Peyer's patch (tissue), 4 donors: ENCODE measurements around the gene KCTD11. TPM values are rescaled to one million over a fixed set of nuclear protein-coding genes. Genes with fewer than 3 reads are reported as not detected.

ENCODE experiments used
- DNase-seq, 3 donors: peaks; one replicate each; pipeline ENCODE4 v3.0.0-alpha.2; 2017 to 2019
- H3K27ac ChIP-seq, 4 donors: fragments of 200-600 bp; sonication (generic); one replicate each; pipeline ENCODE4 v1.5.1; 2016 to 2019
- H3K27me3 ChIP-seq, 2 donors: fragments of 200-600 bp; sonication (generic); one replicate each; pipeline ENCODE4 v1.5.1; 2019
- H3K36me3 ChIP-seq, 3 donors: fragments of 200-600 bp; sonication (generic); one replicate each; pipeline ENCODE4 v1.5.1; 2016 to 2019
- H3K4me1 ChIP-seq, 4 donors: fragments of 200-600 bp; sonication (generic); one replicate each; pipeline ENCODE4 v1.5.1; 2016 to 2019
- H3K4me3 ChIP-seq, 4 donors: fragments of 200-600 bp; sonication (generic); 1 replicate in 3 of 4; 2 replicates in 1 of 4; pipeline ENCODE4 v1.5.1; 2016 to 2019; ENCODE audit warnings: mild to moderate bottlenecking in 1 of 4
- H3K9me3 ChIP-seq, 4 donors: fragments of 200-600 bp; sonication (generic); one replicate each; pipeline ENCODE4 v1.5.1; 2016 to 2019; ENCODE audit warnings: mild to moderate bottlenecking in 1 of 4
- POLR2A ChIP-seq, 2 donors: fragments of 450-650 bp; IDR thresholded peaks; one replicate each; pipeline ENCODE4 v1.5.1; 2017; ENCODE audit warnings: antibody characterized with exemption in 2 of 2, mild to moderate bottlenecking in 2 of 2, moderate library complexity in 2 of 2
- total RNA-seq, 4 donors: library from RNA; depleted of rRNA; stranded (reverse); fragments of >200 nt; gene quantifications; one replicate each; pipeline ENCODE4 v1.1.0, GENCODE V29; 2016
- TF ChIP-seq, protein P1 (sequence below), 6 experiments: fragments of 450-650 bp in 4 of 6; fragments of 200-600 bp in 2 of 6; sonication (generic) in 1 of 6; IDR thresholded peaks; one replicate each; pipeline ENCODE4 v1.5.1; 2017 to 2019; ENCODE audit warnings: antibody characterized with exemption in 6 of 6, mild to moderate bottlenecking in 3 of 6, moderate library complexity in 1 of 6

KCTD11 gene
- total RNA-seq, 4 donors from 2014 or later = 2.5 to 8.9 (median 7.1) TPM

GRCh38 chr17:7380855-7381683 lies 29.1 kb downstream of the KCTD11 start, which contains the start of gene TNK1:
TNK1 (plus strand) TSS chr17:7381089; CDS start chr17:7382927, 1,838 bp downstream.
- Histone ChIP-seq H3K36me3 (peaks cover 0 to 3% (median 0%) of the 10 kb centered on the region in 3 donors), H3K27me3 (no peaks in the 10 kb centered on the region), H3K4me3 (peak within 1 kb of the TSS; percentile 24 to 73 (median 50)), H3K4me1 (peaks cover 0 to 17% (median 7%) of the 10 kb centered on the region in 4 donors), H3K27ac (peak within 1 kb of the TSS; percentile 55 to 82 (median 70)), H3K9me3 (no peaks in the 10 kb centered on the region)
- peak in 2 of 3 donors; percentile 85 to 89 for DNase-seq
- TF ChIP-seq POLR2A (IDR thresholded peaks at IDR 0.05) = peak; percentile 79 to 88
- TF ChIP-seq, protein P1, sequence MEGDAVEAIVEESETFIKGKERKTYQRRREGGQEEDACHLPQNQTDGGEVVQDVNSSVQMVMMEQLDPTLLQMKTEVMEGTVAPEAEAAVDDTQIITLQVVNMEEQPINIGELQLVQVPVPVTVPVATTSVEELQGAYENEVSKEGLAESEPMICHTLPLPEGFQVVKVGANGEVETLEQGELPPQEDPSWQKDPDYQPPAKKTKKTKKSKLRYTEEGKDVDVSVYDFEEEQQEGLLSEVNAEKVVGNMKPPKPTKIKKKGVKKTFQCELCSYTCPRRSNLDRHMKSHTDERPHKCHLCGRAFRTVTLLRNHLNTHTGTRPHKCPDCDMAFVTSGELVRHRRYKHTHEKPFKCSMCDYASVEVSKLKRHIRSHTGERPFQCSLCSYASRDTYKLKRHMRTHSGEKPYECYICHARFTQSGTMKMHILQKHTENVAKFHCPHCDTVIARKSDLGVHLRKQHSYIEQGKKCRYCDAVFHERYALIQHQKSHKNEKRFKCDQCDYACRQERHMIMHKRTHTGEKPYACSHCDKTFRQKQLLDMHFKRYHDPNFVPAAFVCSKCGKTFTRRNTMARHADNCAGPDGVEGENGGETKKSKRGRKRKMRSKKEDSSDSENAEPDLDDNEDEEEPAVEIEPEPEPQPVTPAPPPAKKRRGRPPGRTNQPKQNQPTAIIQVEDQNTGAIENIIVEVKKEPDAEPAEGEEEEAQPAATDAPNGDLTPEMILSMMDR (IDR thresholded peaks at IDR 0.05) = peak in 2 of 6 experiments; percentile 11 to 15

- DNase-seq = no peak
- no peak overlapping the region for H3K4me3 ChIP-seq
- H3K4me1 ChIP-seq = peaks cover 0 to 17% (median 7%) of the 10 kb centered on the region in 4 donors
- H3K36me3 ChIP-seq = peaks cover 0 to 13% (median 0%) of the 10 kb centered on the region in 3 donors
- no peak overlapping the region for H3K27ac ChIP-seq
- H3K9me3 ChIP-seq = no peaks in the 10 kb centered on the region
- no peaks in the 10 kb centered on the region for H3K27me3 ChIP-seq
- TF ChIP-seq, protein P1 (IDR thresholded peaks at IDR 0.05) = no peak
- no peak for TF ChIP-seq POLR2A (IDR thresholded peaks at IDR 0.05)
These were observed 30.9 kb downstream of the KCTD11 start for GRCh38 chr17:7382901-7383300.

DNA sequence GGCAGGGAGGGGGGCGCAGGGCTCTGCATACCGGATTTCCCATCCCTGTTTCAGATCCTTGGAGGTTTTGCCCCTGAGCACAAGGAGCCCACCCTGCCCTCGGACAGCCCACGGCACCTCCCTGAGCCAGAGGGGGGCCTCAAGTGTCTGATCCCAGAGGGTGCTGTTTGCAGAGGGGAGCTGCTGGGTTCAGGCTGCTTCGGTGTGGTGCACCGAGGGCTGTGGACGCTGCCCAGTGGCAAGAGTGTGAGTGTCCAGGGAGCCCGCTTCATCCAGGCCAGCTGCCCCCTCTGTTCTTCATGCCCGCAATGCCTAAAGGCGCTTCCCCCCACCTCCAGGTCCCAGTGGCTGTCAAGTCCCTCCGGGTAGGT lies 31.4 kb downstream of the KCTD11 start:
- H3K4me1 ChIP-seq = peaks cover 0 to 17% (median 7%) of the 10 kb centered on the region in 4 donors
- peak overlapping the region in 3 of 4 donors; percentile 46 to 61 (median 49) for H3K4me3 ChIP-seq
- H3K36me3 ChIP-seq = peaks cover 0 to 17% (median 0%) of the 10 kb centered on the region in 3 donors
- no peak for TF ChIP-seq POLR2A (IDR thresholded peaks at IDR 0.05)
- TF ChIP-seq, protein P1 (IDR thresholded peaks at IDR 0.05) = no peak
- H3K27me3 ChIP-seq = no peaks in the 10 kb centered on the region
- no peak for DNase-seq
- H3K27ac ChIP-seq = peak overlapping the region in 1 of 4 donors; percentile 87
- no peaks in the 10 kb centered on the region for H3K9me3 ChIP-seq

GRCh38 chr17:7383742-7384488 lies 32.0 kb downstream of the KCTD11 start:
- peak overlapping the region; percentile 61 to 87 (median 74) for H3K27ac ChIP-seq
- H3K27me3 ChIP-seq = no peaks in the 10 kb centered on the region
- H3K36me3 ChIP-seq = peaks cover 0 to 23% (median 0%) of the 10 kb centered on the region in 3 donors
- DNase-seq = peak; percentile 60 to 83 (median 75)
- H3K4me1 ChIP-seq = peaks cover 0 to 17% (median 7%) of the 10 kb centered on the region in 4 donors
- peak overlapping the region; percentile 46 to 61 (median 51) for H3K4me3 ChIP-seq
- no peaks in the 10 kb centered on the region for H3K9me3 ChIP-seq
- peak in 1 of 2 donors; percentile 37 for TF ChIP-seq POLR2A (IDR thresholded peaks at IDR 0.05)
- TF ChIP-seq, protein P1 (IDR thresholded peaks at IDR 0.05) = no peak

DNA sequence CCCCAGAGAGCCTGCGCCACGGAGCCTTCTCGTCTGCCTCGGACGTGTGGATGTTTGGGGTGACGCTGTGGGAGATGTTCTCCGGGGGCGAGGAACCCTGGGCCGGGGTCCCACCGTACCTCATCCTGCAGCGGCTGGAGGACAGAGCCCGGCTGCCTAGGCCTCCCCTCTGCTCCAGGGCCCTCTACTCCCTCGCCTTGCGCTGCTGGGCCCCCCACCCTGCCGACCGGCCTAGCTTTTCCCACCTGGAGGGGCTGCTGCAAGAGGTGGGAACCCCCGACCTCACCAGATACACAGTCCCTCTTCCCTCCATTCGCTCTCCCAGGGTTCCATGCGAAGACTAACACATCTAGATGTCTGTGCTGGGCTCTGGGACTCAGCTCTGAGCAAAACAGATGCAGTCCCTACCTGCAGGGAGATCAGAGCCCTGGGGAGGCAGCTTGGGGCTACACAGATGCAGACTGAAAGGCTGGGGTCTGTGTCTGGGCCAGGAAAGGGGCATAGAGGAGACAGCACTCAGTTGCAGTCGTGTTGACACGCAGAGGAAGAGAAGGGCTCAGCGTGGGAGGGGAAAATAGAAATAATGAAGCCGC lies 32.6 kb downstream of the KCTD11 start:
- Histone ChIP-seq H3K27me3 (no peaks in the 10 kb centered on the region), H3K4me1 (peaks cover 0 to 17% (median 7%) of the 10 kb centered on the region in 4 donors), H3K4me3 (peak overlapping the region; percentile 46 to 61 (median 51)), H3K9me3 (no peaks in the 10 kb centered on the region), H3K27ac (peak overlapping the region; percentile 61 to 87 (median 74)), H3K36me3 (peaks cover 0 to 28% (median 0%) of the 10 kb centered on the region in 3 donors)
- TF ChIP-seq, protein P1 (IDR thresholded peaks at IDR 0.05) = no peak
- DNase-seq = no peak
